Astrocyte (in vitro differentiated cells and primary cell): Measurements from ENCODE around the gene NCOA7.

ENCODE experiments used
- CTCF ChIP-seq: IDR thresholded peaks from 2 replicates; pipeline ENCODE4 v1.5.1; 2011; ENCODE audit warnings: low read depth, mild to moderate bottlenecking, inconsistent platforms, low read length, moderate library complexity; ENCODE audit not compliant: insufficient read depth
- EZH2 ChIP-seq: IDR thresholded peaks from 2 replicates; pipeline ENCODE4 v1.6.1; 2012; ENCODE audit warnings: mild to moderate bottlenecking, low read length, inconsistent platforms; ENCODE audit not compliant: insufficient read depth

GRCh38 chr6:125962900-125963497 is 172.2 kb downstream of the NCOA7 start:
- TF ChIP-seq CTCF (no peak), EZH2 (no peak)
